Measurements from ENCODE around the gene KIFC1. TPM values are rescaled to one million over a fixed set of nuclear protein-coding genes. Genes with fewer than 3 reads are reported as not detected.

The KIFC1 gene
- total and polyA plus RNA-seq, 9 of the 15 experiments (the other 6 are each of a cell fraction or from before 2014, with no cell fraction given), result 1.3 to 95.2 (median 76.9) TPM

- no peak for TF ChIP-seq CTCFL (IDR thresholded peaks at IDR 0.05; ENCODE audit: borderline replicate concordance, insufficient read depth, low read depth, low read length, poor library complexity, severe bottlenecking)
- no peak for TF ChIP-seq HMG20A (CRISPR knock-in tag; conservative IDR thresholded peaks at IDR 0.05)
- TF ChIP-seq RFX5 (IDR thresholded peaks at IDR 0.05; ENCODE audit: low read depth, low read length), result no peak
- no peak for TF ChIP-seq ZNF445 (CRISPR knock-in tag; IDR thresholded peaks at IDR 0.05; ENCODE audit: low read depth)
- TF ChIP-seq U2AF2 (optimal IDR thresholded peaks at IDR 0.05; ENCODE audit: low read depth, low read length), result no peak
- TF ChIP-seq PTBP1 (IDR thresholded peaks at IDR 0.05; ENCODE audit: low read depth, low read length), result no peak; the same call in 1 of the 2 replicates
- no peak for TF ChIP-seq HNRNPK (IDR thresholded peaks at IDR 0.05; ENCODE audit: low read depth, low read length, poor library complexity, severe bottlenecking)
- TF ChIP-seq TAF9B (IDR thresholded peaks at IDR 0.05; ENCODE audit: partially characterized antibody), result peak; percentile 61
- peak; percentile 75 for TF ChIP-seq TAF1 (IDR thresholded peaks at IDR 0.05; ENCODE audit: control insufficient read depth, extremely low read depth, insufficient read depth, low read length, severe bottlenecking)
- TF ChIP-seq ZMIZ1 (IDR thresholded peaks at IDR 0.05; ENCODE audit: low read depth in 2 of 2, low read length in 2 of 2), result no peak; a peak in 1 of 4 replicates
- TF ChIP-seq CBX2 (IDR thresholded peaks at IDR 0.05; ENCODE audit: insufficient read depth, low read length, poor library complexity, severe bottlenecking), result no peak
- peak; percentile 82; the same call in 1 of the 2 replicates for TF ChIP-seq RNF2 (IDR thresholded peaks at IDR 0.05)
- TF ChIP-seq PBX2 (CRISPR knock-in tag; IDR thresholded peaks at IDR 0.05; ENCODE audit: low read depth), result no peak
- TF ChIP-seq PBX2 (tag; conservative IDR thresholded peaks at IDR 0.05; ENCODE audit: low read depth), result no peak
- TF ChIP-seq NCOA2 (IDR thresholded peaks at IDR 0.05; ENCODE audit: partially characterized antibody in 2 of 2), result no peak
- no peak for TF ChIP-seq ZNF717 (CRISPR knock-in tag; IDR thresholded peaks at IDR 0.05)
- no peak for TF ChIP-seq ZNF507 (tag; conservative IDR thresholded peaks at IDR 0.05)
- no peak for TF ChIP-seq SIRT6 (IDR thresholded peaks at IDR 0.05; ENCODE audit: low read depth, low read length)
Measured at GRCh38 chr6:33454009-33454946, 62.7 kb downstream of the KIFC1 start, which contains the start of gene ZBTB9 (continued).
